Measurements from ENCODE around the gene DISC1.

The DISC1 gene

DNA sequence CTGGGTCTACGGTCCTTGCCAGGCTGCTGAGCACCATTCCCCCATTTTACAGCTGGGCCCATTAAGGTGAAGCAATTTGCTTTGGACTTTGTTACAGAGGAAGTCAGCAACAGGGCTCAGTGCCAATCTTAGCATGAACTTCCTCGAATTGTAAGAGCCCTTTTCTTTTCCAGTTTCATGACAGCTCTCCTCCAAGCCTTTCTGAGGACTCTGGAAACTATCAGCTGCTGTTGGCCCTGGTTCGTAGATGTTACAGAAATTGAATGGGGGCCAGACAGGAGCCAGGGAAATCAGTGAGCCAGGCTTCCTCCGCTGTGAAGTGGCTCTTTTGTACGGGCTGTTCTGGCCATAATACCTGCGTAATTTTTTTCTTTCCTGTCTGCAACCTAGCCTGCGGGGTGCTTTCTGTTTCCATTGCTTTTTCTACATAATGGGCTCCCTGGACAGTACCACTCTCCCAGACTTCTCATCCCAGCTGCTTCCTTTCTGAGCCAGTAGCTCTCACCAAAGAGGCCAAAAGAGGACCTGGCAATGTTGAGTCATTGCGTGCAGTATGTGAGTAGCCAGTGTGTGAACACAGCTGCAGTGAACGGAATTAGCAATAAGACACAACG, 386.3 kb downstream of the DISC1 start:
- Histone ChIP-seq H3K9ac (ENCODE audit: low read depth in 1 of 2, low read length in 2 of 2) (peak overlapping the region; percentile 9 to 48), H3K4me3 (ENCODE audit: low read length in 2 of 2) (peak overlapping the region; percentile 24 to 67), H3K36me3 (ENCODE audit: control insufficient read depth in 2 of 2, insufficient read depth in 2 of 2, low read length in 2 of 2) (no peaks in the 10 kb centered on the region), H3K9me3 (ENCODE audit: control insufficient read depth in 2 of 2, low read length in 2 of 2) (no peaks in the 10 kb centered on the region), H3K27ac (ENCODE audit: low read depth in 2 of 2, low read length in 2 of 2) (peak overlapping the region; percentile 44 to 57), H3K27me3 (ENCODE audit: control insufficient read depth in 2 of 2, insufficient read depth in 2 of 2, low read length in 2 of 2) (no peaks in the 10 kb centered on the region), H3K4me1 (ENCODE audit: control insufficient read depth in 2 of 2, insufficient read depth in 2 of 2, low read length in 2 of 2) (peaks cover 0 to 4% of the 10 kb centered on the region in 2 donors)

DNA sequence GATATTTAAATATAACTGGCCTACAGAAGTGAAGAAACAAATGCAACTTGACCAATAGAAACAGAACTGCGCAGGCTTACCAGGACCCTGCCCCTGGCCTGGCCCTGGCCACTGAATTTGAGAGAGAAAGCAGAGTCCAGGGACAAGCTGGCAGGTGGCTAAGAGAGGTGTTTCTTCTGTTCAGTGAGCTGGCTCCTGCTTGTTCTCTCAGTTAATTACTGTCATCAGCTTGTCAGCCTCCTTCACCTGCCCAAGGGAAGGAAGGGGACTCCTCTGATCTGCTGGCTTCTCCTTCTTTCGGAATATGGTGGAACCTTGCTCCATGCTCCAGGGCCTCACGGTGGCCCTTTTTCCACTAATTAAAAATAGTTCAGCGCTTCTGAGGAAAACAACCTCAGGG, 388.4 kb downstream of the DISC1 start:
- Histone ChIP-seq H3K4me1 (ENCODE audit: control insufficient read depth in 2 of 2, insufficient read depth in 2 of 2, low read length in 2 of 2) (peaks cover 0 to 4% of the 10 kb centered on the region in 2 donors), H3K9me3 (ENCODE audit: control insufficient read depth in 2 of 2, low read length in 2 of 2) (no peaks in the 10 kb centered on the region), H3K4me3 (ENCODE audit: low read length in 2 of 2) (no peak overlapping the region), H3K27me3 (ENCODE audit: control insufficient read depth in 2 of 2, insufficient read depth in 2 of 2, low read length in 2 of 2) (no peaks in the 10 kb centered on the region), H3K36me3 (ENCODE audit: control insufficient read depth in 2 of 2, insufficient read depth in 2 of 2, low read length in 2 of 2) (no peaks in the 10 kb centered on the region), H3K9ac (ENCODE audit: low read depth in 1 of 2, low read length in 2 of 2) (no peak overlapping the region), H3K27ac (ENCODE audit: low read depth in 2 of 2, low read length in 2 of 2) (no peak overlapping the region)

DNA sequence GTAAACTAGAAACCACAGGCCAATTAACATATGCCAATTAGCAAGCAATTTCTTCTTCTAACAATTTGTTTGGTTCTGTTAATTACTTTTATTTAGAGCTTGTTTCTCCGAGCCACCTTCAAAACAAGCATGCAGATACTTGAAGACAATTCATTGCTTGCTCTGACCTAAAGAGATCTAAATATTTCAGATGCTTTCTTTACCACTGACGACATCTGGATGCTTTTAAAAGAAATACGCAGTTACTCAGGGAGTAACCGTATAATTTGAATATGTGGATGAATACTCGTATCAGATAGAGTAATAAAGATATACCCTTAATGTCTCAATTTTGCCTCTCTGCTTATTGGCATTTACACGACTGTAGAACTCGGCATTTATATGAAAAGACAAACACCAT, 390.0 kb downstream of the DISC1 start:
- peaks cover 0 to 4% of the 10 kb centered on the region in 2 donors for H3K4me1 ChIP-seq (ENCODE audit: control insufficient read depth in 2 of 2, insufficient read depth in 2 of 2, low read length in 2 of 2)
- no peaks in the 10 kb centered on the region for H3K27me3 ChIP-seq (ENCODE audit: control insufficient read depth in 2 of 2, insufficient read depth in 2 of 2, low read length in 2 of 2)
- H3K4me3 ChIP-seq (ENCODE audit: low read length in 2 of 2), result no peak overlapping the region
- H3K9ac ChIP-seq (ENCODE audit: low read depth in 1 of 2, low read length in 2 of 2), result no peak overlapping the region
- H3K9me3 ChIP-seq (ENCODE audit: control insufficient read depth in 2 of 2, low read length in 2 of 2), result no peaks in the 10 kb centered on the region
- H3K27ac ChIP-seq (ENCODE audit: low read depth in 2 of 2, low read length in 2 of 2), result no peak overlapping the region
- H3K36me3 ChIP-seq (ENCODE audit: control insufficient read depth in 2 of 2, insufficient read depth in 2 of 2, low read length in 2 of 2), result no peaks in the 10 kb centered on the region

DNA sequence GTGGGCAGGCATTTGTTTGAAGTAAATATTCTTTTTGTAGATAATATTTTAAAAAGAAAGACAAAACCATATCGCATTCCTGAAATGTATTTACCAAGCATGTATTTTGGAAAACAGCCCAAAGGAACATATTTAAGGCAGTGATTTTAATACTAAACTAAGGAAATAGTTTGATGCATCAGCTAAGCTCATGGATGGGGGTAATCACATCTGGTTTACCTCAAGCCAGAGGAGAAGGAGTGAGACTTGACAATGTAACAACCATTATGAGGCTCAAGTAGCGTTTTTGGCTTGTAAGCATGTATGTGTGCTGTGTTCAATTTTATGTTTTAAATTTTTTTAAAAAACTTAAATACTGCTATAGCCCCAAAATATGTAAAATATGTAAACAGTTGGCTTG, 390.5 kb downstream of the DISC1 start:
- Histone ChIP-seq H3K9me3 (ENCODE audit: control insufficient read depth in 2 of 2, low read length in 2 of 2) (no peaks in the 10 kb centered on the region), H3K36me3 (ENCODE audit: control insufficient read depth in 2 of 2, insufficient read depth in 2 of 2, low read length in 2 of 2) (no peaks in the 10 kb centered on the region), H3K27me3 (ENCODE audit: control insufficient read depth in 2 of 2, insufficient read depth in 2 of 2, low read length in 2 of 2) (no peaks in the 10 kb centered on the region), H3K9ac (ENCODE audit: low read depth in 1 of 2, low read length in 2 of 2) (no peak overlapping the region), H3K4me3 (ENCODE audit: low read length in 2 of 2) (no peak overlapping the region), H3K27ac (ENCODE audit: low read depth in 2 of 2, low read length in 2 of 2) (no peak overlapping the region), H3K4me1 (ENCODE audit: control insufficient read depth in 2 of 2, insufficient read depth in 2 of 2, low read length in 2 of 2) (peaks cover 0 to 4% of the 10 kb centered on the region in 2 donors)

DNA sequence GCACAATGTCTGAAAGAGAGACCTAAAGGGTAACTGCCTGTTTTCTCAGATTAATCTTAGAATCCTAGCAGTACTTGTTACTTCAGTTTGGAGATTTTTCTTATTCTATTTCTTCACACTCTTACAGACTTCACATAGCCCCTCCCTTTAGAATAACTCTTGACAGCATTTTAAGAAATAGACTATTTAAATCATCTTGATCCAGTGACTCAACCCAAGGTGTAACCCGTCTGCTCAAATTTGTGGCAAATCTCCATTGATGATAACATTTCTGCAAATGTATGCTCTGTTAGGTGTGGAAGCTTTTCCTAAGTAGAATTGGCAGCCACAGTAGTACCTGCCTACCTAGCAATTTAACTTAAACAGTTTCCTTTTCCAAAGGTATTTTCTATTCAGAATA, 391.2 kb downstream of the DISC1 start:
- Histone ChIP-seq H3K4me3 (ENCODE audit: low read length in 2 of 2) (no peak overlapping the region), H3K27ac (ENCODE audit: low read depth in 2 of 2, low read length in 2 of 2) (no peak overlapping the region)

DNA sequence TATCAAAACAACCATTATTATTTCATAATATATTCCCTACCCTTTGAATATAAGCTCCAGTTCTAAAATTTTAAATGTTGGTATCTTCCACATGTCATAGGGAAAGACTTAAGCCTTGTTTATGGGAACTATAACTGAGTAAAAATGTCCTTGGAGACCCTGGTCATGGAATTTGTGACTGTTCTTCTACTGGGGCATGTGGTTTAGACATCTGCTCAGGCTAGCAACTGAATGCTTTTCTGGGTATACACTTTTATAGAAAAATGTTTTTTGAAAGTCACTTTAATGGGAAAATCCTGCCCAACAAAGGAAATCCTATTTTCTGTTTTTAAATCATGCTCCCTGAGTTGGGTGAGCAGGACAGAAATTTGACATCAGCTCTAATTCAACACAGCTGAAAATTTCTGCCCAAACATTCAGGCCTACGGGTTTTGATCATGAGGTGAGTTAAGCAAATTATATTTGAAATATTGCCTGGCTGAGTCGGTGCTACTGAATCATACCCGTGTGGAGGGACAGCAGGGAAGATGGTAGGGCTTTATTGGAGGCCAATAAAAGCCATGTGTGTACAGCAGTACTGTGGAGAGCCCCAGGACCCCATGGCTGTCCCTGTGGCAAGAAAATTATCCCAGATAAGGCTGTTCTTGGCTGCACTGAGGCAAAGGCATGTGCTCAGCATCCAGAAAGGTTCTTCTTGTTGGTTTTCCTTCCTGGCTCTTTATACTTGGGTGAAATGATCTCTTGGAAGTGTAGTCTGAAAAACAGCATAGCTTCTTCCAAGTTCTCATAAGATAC, 391.8 kb downstream of the DISC1 start:
- no peak overlapping the region for H3K9ac ChIP-seq (ENCODE audit: low read depth in 1 of 2, low read length in 2 of 2)
- no peak overlapping the region for H3K27ac ChIP-seq (ENCODE audit: low read depth in 2 of 2, low read length in 2 of 2)
- H3K27me3 ChIP-seq (ENCODE audit: control insufficient read depth in 2 of 2, insufficient read depth in 2 of 2, low read length in 2 of 2), result no peaks in the 10 kb centered on the region
- H3K9me3 ChIP-seq (ENCODE audit: control insufficient read depth in 2 of 2, low read length in 2 of 2), result no peaks in the 10 kb centered on the region
- H3K4me1 ChIP-seq (ENCODE audit: control insufficient read depth in 2 of 2, insufficient read depth in 2 of 2, low read length in 2 of 2), result peaks cover 0 to under 1% of the 10 kb centered on the region in 2 donors
- no peak overlapping the region for H3K4me3 ChIP-seq (ENCODE audit: low read length in 2 of 2)
- H3K36me3 ChIP-seq (ENCODE audit: control insufficient read depth in 2 of 2, insufficient read depth in 2 of 2, low read length in 2 of 2), result no peaks in the 10 kb centered on the region

More for the DNA sequence above, 391.2 kb downstream of the DISC1 start:
- no peak overlapping the region for H3K9ac ChIP-seq (ENCODE audit: low read depth in 1 of 2, low read length in 2 of 2)
- peaks cover 0 to 4% of the 10 kb centered on the region in 2 donors for H3K4me1 ChIP-seq (ENCODE audit: control insufficient read depth in 2 of 2, insufficient read depth in 2 of 2, low read length in 2 of 2)
- no peaks in the 10 kb centered on the region for H3K36me3 ChIP-seq (ENCODE audit: control insufficient read depth in 2 of 2, insufficient read depth in 2 of 2, low read length in 2 of 2)
- H3K27me3 ChIP-seq (ENCODE audit: control insufficient read depth in 2 of 2, insufficient read depth in 2 of 2, low read length in 2 of 2), result no peaks in the 10 kb centered on the region
- H3K9me3 ChIP-seq (ENCODE audit: control insufficient read depth in 2 of 2, low read length in 2 of 2), result no peaks in the 10 kb centered on the region

DNA sequence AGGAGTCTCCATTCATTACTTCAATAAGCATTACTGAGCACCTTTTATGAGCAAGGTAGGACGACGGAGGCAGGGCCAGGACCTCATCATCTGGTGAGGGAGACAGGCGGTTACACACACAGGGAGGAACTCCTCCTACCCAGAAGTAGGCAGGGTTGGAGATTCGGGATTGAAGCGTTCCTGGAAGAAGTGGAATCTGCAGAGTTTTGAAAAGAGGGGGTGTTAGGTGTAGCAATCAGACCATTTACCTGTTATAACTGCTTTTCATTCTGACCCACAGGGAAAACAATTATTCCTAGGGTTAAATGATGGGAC, 392.4 kb downstream of the DISC1 start:
- H3K27me3 ChIP-seq (ENCODE audit: control insufficient read depth in 2 of 2, insufficient read depth in 2 of 2, low read length in 2 of 2), result no peaks in the 10 kb centered on the region
- no peaks in the 10 kb centered on the region for H3K36me3 ChIP-seq (ENCODE audit: control insufficient read depth in 2 of 2, insufficient read depth in 2 of 2, low read length in 2 of 2)
- no peak overlapping the region for H3K4me3 ChIP-seq (ENCODE audit: low read length in 2 of 2)
- H3K4me1 ChIP-seq (ENCODE audit: control insufficient read depth in 2 of 2, insufficient read depth in 2 of 2, low read length in 2 of 2), result no peaks in the 10 kb centered on the region
- no peak overlapping the region for H3K9ac ChIP-seq (ENCODE audit: low read depth in 1 of 2, low read length in 2 of 2)
- H3K27ac ChIP-seq (ENCODE audit: low read depth in 2 of 2, low read length in 2 of 2), result no peak overlapping the region
- no peaks in the 10 kb centered on the region for H3K9me3 ChIP-seq (ENCODE audit: control insufficient read depth in 2 of 2, low read length in 2 of 2)

DNA sequence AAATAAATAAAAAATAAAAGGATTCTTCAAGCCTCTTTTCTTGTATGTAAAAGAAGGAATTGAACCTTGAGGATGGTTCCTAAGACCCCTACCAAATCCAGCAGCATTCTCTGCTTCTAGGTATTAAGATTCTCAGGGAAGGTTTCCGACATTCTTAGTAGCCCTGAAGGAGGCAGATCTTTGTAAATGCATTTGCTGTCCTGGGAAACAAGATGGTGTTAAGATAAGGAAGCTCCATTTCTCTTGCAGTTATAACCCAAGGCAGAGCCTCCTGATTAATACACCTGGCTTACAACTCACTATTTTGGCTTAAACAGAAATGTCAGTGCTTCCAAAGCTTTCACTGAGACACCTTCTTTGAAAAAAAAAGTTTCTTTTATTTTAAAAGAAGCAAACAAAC, 393.8 kb downstream of the DISC1 start:
- Histone ChIP-seq H3K4me1 (ENCODE audit: control insufficient read depth in 2 of 2, insufficient read depth in 2 of 2, low read length in 2 of 2) (no peaks in the 10 kb centered on the region), H3K4me3 (ENCODE audit: low read length in 2 of 2) (no peak overlapping the region), H3K9ac (ENCODE audit: low read depth in 1 of 2, low read length in 2 of 2) (no peak overlapping the region), H3K27ac (ENCODE audit: low read depth in 2 of 2, low read length in 2 of 2) (no peak overlapping the region), H3K27me3 (ENCODE audit: control insufficient read depth in 2 of 2, insufficient read depth in 2 of 2, low read length in 2 of 2) (no peaks in the 10 kb centered on the region), H3K9me3 (ENCODE audit: control insufficient read depth in 2 of 2, low read length in 2 of 2) (no peaks in the 10 kb centered on the region), H3K36me3 (ENCODE audit: control insufficient read depth in 2 of 2, insufficient read depth in 2 of 2, low read length in 2 of 2) (no peaks in the 10 kb centered on the region)

DNA sequence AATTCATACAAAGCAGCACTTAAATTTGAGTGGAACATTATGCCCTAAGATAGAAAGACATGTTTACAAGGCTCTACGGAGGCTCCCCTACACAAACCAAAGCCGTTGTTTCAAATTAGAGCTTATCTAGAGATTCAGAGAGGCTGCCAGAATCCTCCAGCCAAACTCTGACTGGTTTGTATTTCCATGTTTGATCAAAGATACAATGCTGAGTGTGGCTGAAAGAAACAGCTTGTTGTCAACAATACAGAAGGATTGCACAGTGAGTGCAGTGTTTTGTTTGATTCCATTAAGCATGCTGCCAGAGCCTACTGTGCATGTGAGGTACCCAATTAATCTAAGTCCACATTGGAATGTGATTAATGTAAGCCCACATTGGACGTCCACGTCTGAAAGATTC, 402.7 kb downstream of the DISC1 start:
- Histone ChIP-seq H3K4me1 (ENCODE audit: control insufficient read depth in 2 of 2, insufficient read depth in 2 of 2, low read length in 2 of 2) (no peaks in the 10 kb centered on the region), H3K27me3 (ENCODE audit: control insufficient read depth in 2 of 2, insufficient read depth in 2 of 2, low read length in 2 of 2) (no peaks in the 10 kb centered on the region), H3K27ac (ENCODE audit: low read depth in 2 of 2, low read length in 2 of 2) (no peak overlapping the region), H3K36me3 (ENCODE audit: control insufficient read depth in 2 of 2, insufficient read depth in 2 of 2, low read length in 2 of 2) (no peaks in the 10 kb centered on the region), H3K9me3 (ENCODE audit: control insufficient read depth in 2 of 2, low read length in 2 of 2) (no peaks in the 10 kb centered on the region), H3K4me3 (ENCODE audit: low read length in 2 of 2) (no peak overlapping the region), H3K9ac (ENCODE audit: low read depth in 1 of 2, low read length in 2 of 2) (no peak overlapping the region)

DNA sequence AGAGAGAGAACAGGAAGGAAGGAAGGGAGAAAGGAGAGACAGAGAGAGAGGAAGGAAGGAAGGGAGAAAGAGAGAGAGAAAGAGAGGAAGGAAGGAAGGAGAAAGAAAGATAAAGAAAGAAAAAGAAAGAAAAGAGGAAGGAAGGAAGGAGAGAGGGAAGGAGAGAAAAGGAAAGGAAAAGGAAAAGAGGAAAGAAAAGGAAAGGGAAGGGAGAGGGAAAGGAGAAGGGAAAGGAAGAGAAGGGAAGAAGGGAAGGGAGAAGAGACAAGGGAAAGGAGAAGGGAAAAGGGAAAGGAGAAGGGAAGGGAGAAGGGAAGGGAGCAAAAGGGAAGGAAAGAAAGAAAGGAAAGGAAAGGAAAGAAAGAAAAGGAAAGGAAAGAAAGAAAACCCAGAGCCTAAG, 404.6 kb downstream of the DISC1 start:
- Histone ChIP-seq H3K9me3 (ENCODE audit: control insufficient read depth in 2 of 2, low read length in 2 of 2) (no peaks in the 10 kb centered on the region), H3K4me1 (ENCODE audit: control insufficient read depth in 2 of 2, insufficient read depth in 2 of 2, low read length in 2 of 2) (no peaks in the 10 kb centered on the region), H3K4me3 (ENCODE audit: low read length in 2 of 2) (no peak overlapping the region), H3K27ac (ENCODE audit: low read depth in 2 of 2, low read length in 2 of 2) (no peak overlapping the region), H3K27me3 (ENCODE audit: control insufficient read depth in 2 of 2, insufficient read depth in 2 of 2, low read length in 2 of 2) (no peaks in the 10 kb centered on the region), H3K36me3 (ENCODE audit: control insufficient read depth in 2 of 2, insufficient read depth in 2 of 2, low read length in 2 of 2) (no peaks in the 10 kb centered on the region), H3K9ac (ENCODE audit: low read depth in 1 of 2, low read length in 2 of 2) (no peak overlapping the region)
